HPDE6-E6E7 (cell line): ENCODE data around the gene RAB8B.
"Not testable (repeated sequence)": the region's sequence is repeated elsewhere in the genome, so short reads cannot be mapped to it uniquely, and the experiment has no call there.

Experiments
- DNase-seq: peaks from one replicate; pipeline ENCODE4 v3.0.0; 2011; ENCODE audit warnings: missing footprints; ENCODE audit errors: extremely low spot score

Gene RAB8B

GRCh38 chr15:63237086-63237485 lies 47.7 kb downstream of the RAB8B start:
- DNase-seq, result not testable (repeated sequence)

- DNase-seq, result no peak
Measured at GRCh38 chr15:63238171-63238570, 48.8 kb downstream of the RAB8B start.

GRCh38 chr15:63238796-63239195 lies 49.4 kb downstream of the RAB8B start:
- peak; percentile 67 for DNase-seq

- DNase-seq, result no peak
Measured at GRCh38 chr15:63240109-63240508, 50.7 kb downstream of the RAB8B start.

GRCh38 chr15:63241316-63241715 lies 51.9 kb downstream of the RAB8B start:
- no peak for DNase-seq

GRCh38 chr15:63243101-63243500 lies 53.7 kb downstream of the RAB8B start:
- no peak for DNase-seq

GRCh38 chr15:63243776-63244175 lies 54.4 kb downstream of the RAB8B start:
- DNase-seq, result no peak

- no peak for DNase-seq
Measured at GRCh38 chr15:63244399-63244798, 55.0 kb downstream of the RAB8B start.

GRCh38 chr15:63244976-63245645 lies 55.7 kb downstream of the RAB8B start:
- no peak for DNase-seq

- DNase-seq, result no peak
Measured at GRCh38 chr15:63246691-63247469, 57.5 kb downstream of the RAB8B start.

- peak; percentile 72 for DNase-seq
Measured at GRCh38 chr15:63250312-63250965, 61.0 kb downstream of the RAB8B start.

GRCh38 chr15:63251701-63252100 lies 62.3 kb downstream of the RAB8B start:
- no peak for DNase-seq

GRCh38 chr15:63252292-63252691 lies 62.9 kb downstream of the RAB8B start:
- DNase-seq, result no peak

- DNase-seq, result no peak
Measured at GRCh38 chr15:63254991-63255390, 65.6 kb downstream of the RAB8B start.

GRCh38 chr15:63255489-63255990 lies 66.1 kb downstream of the RAB8B start:
- no peak for DNase-seq

- no peak for DNase-seq
Measured at GRCh38 chr15:63256433-63257274, 67.2 kb downstream of the RAB8B start.

GRCh38 chr15:63258658-63259057 lies 69.3 kb downstream of the RAB8B start:
- DNase-seq, result no peak

GRCh38 chr15:63260791-63261190 lies 71.4 kb downstream of the RAB8B start:
- no peak for DNase-seq

GRCh38 chr15:63261311-63261710 lies 71.9 kb downstream of the RAB8B start:
- no peak for DNase-seq

- DNase-seq, result no peak
Measured at GRCh38 chr15:63263519-63263918, 74.1 kb downstream of the RAB8B start.

- DNase-seq, result no peak
Measured at GRCh38 chr15:63264688-63265293, 75.4 kb downstream of the RAB8B start.
